Left lung (tissue), 10 donors: ENCODE measurements around the gene CGRRF1. TPM values are rescaled to one million over a fixed set of nuclear protein-coding genes. Genes with fewer than 3 reads are reported as not detected.

Source experiments
- ATAC-seq: fragments of 200-7000 bp; cut with Tn5 transposase; one replicate; pipeline ENCODE4 v1.9.1; 2020; ENCODE audit warnings: moderate library complexity
- DNase-seq, 4 donors: peaks; one replicate each; pipeline ENCODE4 v3.0.0-alpha.2; 2013 to 2020
- H3K27ac ChIP-seq, 2 donors: fragments of 200-600 bp; sonication (generic) in 1 of 2; one replicate each; pipeline versions ENCODE4 v1.5.0 to v1.8.0; 2020 to 2021
- H3K27me3 ChIP-seq, 2 donors: fragments of 200-600 bp; sonication (generic) in 1 of 2; one replicate each; pipeline versions ENCODE4 v1.5.0 to v1.8.0; 2020 to 2021
- H3K36me3 ChIP-seq, 2 donors: fragments of 200-600 bp; sonication (generic) in 1 of 2; one replicate each; pipeline versions ENCODE4 v1.5.0 to v1.8.0; 2020 to 2021
- H3K4me1 ChIP-seq, 2 donors: fragments of 200-600 bp; one replicate each; pipeline ENCODE4 v1.8.0; 2021
- H3K4me3 ChIP-seq, 2 donors: fragments of 200-600 bp; sonication (generic) in 1 of 2; one replicate each; pipeline versions ENCODE4 v1.5.0 to v1.8.0; 2020 to 2021; ENCODE audit warnings: mild to moderate bottlenecking in 1 of 2
- H3K9me3 ChIP-seq, 2 donors: fragments of 200-600 bp; sonication (generic) in 1 of 2; one replicate each; pipeline versions ENCODE4 v1.5.0 to v1.8.0; 2020 to 2021
- CTCF ChIP-seq, 2 donors: fragments of 200-600 bp; sonication (generic) in 1 of 2; IDR thresholded peaks; one replicate each; pipeline versions ENCODE4 v1.5.0 to v1.8.0; 2021; ENCODE audit warnings: antibody characterized with exemption in 2 of 2
- intact Hi-C, 2 donors: fragments of 100-400 bp; cut with DNase I; formaldehyde crosslinking; loops; one replicate each; pipeline versions ENCODE4 v1.11.2 to v1.14.2; 2022
- polyA plus RNA-seq, 6 donors: library from polyadenylated mRNA; unstranded; fragments of 120-200 nt; gene quantifications; one replicate each; pipeline ENCODE4 v1.2.1, GENCODE V29; 2013; ENCODE audit not compliant: insufficient read length in 6 of 6
- total RNA-seq, 2 donors: library from RNA; stranded (reverse); fragmentation: NEBNext Ultra II Directional; extraction: Animal tissue kit (Norgen Biotek cat#: 25700); gene quantifications; one replicate each; pipeline ENCODE4 v1.2.1, GENCODE V29; 2021
- donor health status: DM: no; HTN: yes; CAD: no.
- donor health status: DM: no; HTN: no; CAD: no.

CGRRF1 gene
- total and polyA plus RNA-seq, 8 donors, result 17.5 to 31.7 (median 25.4) TPM

GRCh38 chr14:54489318-54489683 is 20.4 kb upstream of the CGRRF1 start:
- H3K9me3 ChIP-seq, result no peaks in the 10 kb centered on the region
- H3K36me3 ChIP-seq, result no peaks in the 10 kb centered on the region
- H3K4me1 ChIP-seq, result peaks cover 17 to 47% of the 10 kb centered on the region in 2 donors
- peak overlapping the region; percentile 91 to 96 for H3K27ac ChIP-seq
- ATAC-seq (peak; percentile 1), DNase-seq (no peak)
- no peaks in the 10 kb centered on the region for H3K27me3 ChIP-seq
- TF ChIP-seq CTCF (IDR thresholded peaks at IDR 0.05), result no peak
- H3K4me3 ChIP-seq, result peak overlapping the region; percentile 72 to 81
- intact Hi-C loops, result no loop called here

- intact Hi-C loops, result no loop called here
- no peaks in the 10 kb centered on the region for H3K36me3 ChIP-seq
- no peaks in the 10 kb centered on the region for H3K27me3 ChIP-seq
- H3K4me1 ChIP-seq, result peaks cover 17 to 41% of the 10 kb centered on the region in 2 donors
- TF ChIP-seq CTCF (IDR thresholded peaks at IDR 0.05), result no peak
- H3K27ac ChIP-seq, result peak overlapping the region in 1 of 2 donors; percentile 91
- ATAC-seq (no peak), DNase-seq (no peak)
- H3K9me3 ChIP-seq, result no peaks in the 10 kb centered on the region
- H3K4me3 ChIP-seq, result peak overlapping the region in 1 of 2 donors; percentile 72
Measured at GRCh38 chr14:54489731-54490444, 19.8 kb upstream of the CGRRF1 start.

GRCh38 chr14:54490445-54491175 is 19.1 kb upstream of the CGRRF1 start:
- intact Hi-C loops, result no loop called here

GRCh38 chr14:54493293-54493692 is 16.4 kb upstream of the CGRRF1 start:
- no peak overlapping the region for H3K4me3 ChIP-seq
- no peak for TF ChIP-seq CTCF (IDR thresholded peaks at IDR 0.05)
- DNase-seq, result no peak
- no peak overlapping the region for H3K27ac ChIP-seq
- H3K36me3 ChIP-seq, result no peaks in the 10 kb centered on the region
- no peaks in the 10 kb centered on the region for H3K27me3 ChIP-seq
- H3K4me1 ChIP-seq, result peaks cover 7 to 11% of the 10 kb centered on the region in 2 donors
- ATAC-seq, result no peak
- H3K9me3 ChIP-seq, result no peaks in the 10 kb centered on the region
- intact Hi-C loops, result no loop called here

More at GRCh38 chr14:54490445-54491175, 19.1 kb upstream of the CGRRF1 start:
- DNase-seq, result no peak
- Histone ChIP-seq H3K4me1 (peaks cover 17 to 35% of the 10 kb centered on the region in 2 donors), H3K27me3 (no peaks in the 10 kb centered on the region), H3K9me3 (no peaks in the 10 kb centered on the region), H3K36me3 (no peaks in the 10 kb centered on the region), H3K4me3 (no peak overlapping the region), H3K27ac (no peak overlapping the region)
- no peak for TF ChIP-seq CTCF (IDR thresholded peaks at IDR 0.05)
- no peak for ATAC-seq

- Histone ChIP-seq H3K4me3 (no peak overlapping the region), H3K4me1 (no peaks in the 10 kb centered on the region), H3K9me3 (no peaks in the 10 kb centered on the region), H3K27me3 (no peaks in the 10 kb centered on the region), H3K36me3 (no peaks in the 10 kb centered on the region), H3K27ac (no peak overlapping the region)
- ATAC-seq, result no peak
- no peak for TF ChIP-seq CTCF (IDR thresholded peaks at IDR 0.05)
- no peak for DNase-seq
- intact Hi-C loops, result no loop called here
Measured at GRCh38 chr14:54497224-54497623, 12.5 kb upstream of the CGRRF1 start.
